Jurkat, Clone E6-1 (cell line): ENCODE measurements around the gene ADCY2.
A peak's percentile ranks its signal among the peaks of the same experiment; 100 is the strongest.

Experiments
- DNase-seq: peaks from one replicate; pipeline ENCODE4 v3.0.0-alpha.2; 2011; ENCODE audit warnings: low read depth, low spot score
- H3K4me3 ChIP-seq: 2 replicates; pipeline ENCODE4 v1.5.1; 2011; ENCODE audit warnings: mild to moderate bottlenecking, low read length, control low read depth, moderate library complexity

ADCY2 gene

GRCh38 chr5:7678030-7678429 is 282.1 kb downstream of the ADCY2 start:
- H3K4me3 ChIP-seq = no peak overlapping the region
- no peak for DNase-seq

DNA sequence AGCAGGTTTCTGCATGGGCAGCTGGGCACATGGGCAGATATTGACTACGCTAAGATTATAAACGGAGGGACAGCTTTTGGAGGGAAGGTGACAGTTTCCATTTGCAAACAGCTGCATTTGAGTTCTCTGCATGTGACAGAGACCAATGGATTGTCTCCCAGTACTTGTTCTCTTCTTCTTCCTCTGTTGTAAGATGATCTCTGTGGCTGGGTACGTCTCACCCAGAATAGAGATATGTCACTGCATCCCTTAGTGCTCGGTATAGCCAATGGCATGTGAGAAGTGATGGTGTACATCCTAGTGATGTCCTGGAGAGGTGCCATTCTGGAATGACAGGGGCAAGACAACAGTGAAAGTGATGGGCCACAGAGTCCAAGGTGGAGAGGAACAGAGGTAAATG is 283.7 kb downstream of the ADCY2 start:
- DNase-seq = no peak
- no peak overlapping the region for H3K4me3 ChIP-seq

GRCh38 chr5:7680260-7680659 is 284.3 kb downstream of the ADCY2 start:
- DNase-seq = no peak
- no peak overlapping the region for H3K4me3 ChIP-seq

DNA sequence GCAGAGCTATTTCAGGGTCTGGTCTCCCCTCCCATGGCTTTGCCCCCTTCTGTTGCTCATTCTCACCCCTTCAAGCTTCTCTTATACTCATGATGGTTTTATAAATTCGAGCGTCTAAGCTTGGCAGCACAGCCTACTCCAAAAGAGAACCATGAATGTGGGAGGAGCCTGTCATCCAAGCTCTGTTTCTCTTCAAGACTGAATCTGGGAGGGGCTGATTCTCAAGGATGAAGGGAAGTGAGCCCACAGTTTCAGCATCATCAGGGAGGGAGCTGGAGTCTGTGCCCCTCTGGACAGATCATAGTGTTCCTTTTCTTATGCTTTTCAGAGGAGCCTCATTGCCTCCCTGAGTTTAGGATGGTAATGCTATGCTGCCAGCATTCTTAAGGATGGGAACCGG is 286.4 kb downstream of the ADCY2 start:
- no peak overlapping the region for H3K4me3 ChIP-seq
- DNase-seq = no peak

- H3K4me3 ChIP-seq = no peak overlapping the region
- DNase-seq = no peak
Measured at GRCh38 chr5:7683753-7684152, 287.8 kb downstream of the ADCY2 start.

- no peak for DNase-seq
- H3K4me3 ChIP-seq = no peak overlapping the region
Measured at GRCh38 chr5:7684826-7685225, 288.9 kb downstream of the ADCY2 start.

DNA sequence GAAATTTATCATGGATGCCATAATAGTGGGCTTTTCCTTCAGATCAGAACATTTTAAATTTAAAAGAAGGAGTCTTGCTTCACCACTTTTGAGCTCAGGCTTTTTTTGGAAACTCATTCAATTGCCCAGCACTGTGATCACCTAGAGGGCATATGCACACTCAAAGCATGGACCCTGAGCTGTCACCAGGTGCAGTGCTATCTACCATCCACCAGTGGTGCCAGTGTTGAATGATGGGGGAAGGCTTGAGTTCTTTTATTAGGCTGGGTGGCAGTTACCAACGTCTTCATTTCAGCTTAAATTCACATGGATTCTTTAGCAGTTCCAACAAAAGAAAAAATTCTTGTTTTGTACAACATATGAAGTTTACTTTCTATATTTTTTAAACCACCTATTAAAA is 290.9 kb downstream of the ADCY2 start:
- peak; percentile 1 for DNase-seq
- no peak overlapping the region for H3K4me3 ChIP-seq

- H3K4me3 ChIP-seq = no peak overlapping the region
- no peak for DNase-seq
Measured at GRCh38 chr5:7690557-7690956, 294.6 kb downstream of the ADCY2 start.

GRCh38 chr5:7705261-7705660 is 309.3 kb downstream of the ADCY2 start:
- H3K4me3 ChIP-seq = no peak overlapping the region
- DNase-seq = no peak

DNA sequence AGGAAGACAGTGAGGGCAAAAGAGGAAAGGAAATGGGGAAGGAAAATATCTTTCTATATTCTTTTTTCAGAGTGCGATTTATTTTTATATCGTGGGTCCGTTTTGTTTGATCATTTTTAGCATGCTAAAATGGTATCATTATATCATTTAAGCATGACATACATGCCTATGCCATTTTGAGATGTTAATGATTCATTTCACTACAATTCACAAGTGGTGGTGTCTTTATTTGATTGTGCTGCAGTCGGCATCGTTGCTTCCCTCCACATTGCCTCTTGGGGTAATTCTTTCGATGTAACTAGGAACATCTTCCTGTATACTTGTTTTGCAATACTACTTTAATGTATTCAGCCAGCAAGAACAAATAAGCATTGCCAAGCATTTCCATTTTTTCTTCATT is 309.8 kb downstream of the ADCY2 start:
- DNase-seq = no peak
- no peak overlapping the region for H3K4me3 ChIP-seq

DNA sequence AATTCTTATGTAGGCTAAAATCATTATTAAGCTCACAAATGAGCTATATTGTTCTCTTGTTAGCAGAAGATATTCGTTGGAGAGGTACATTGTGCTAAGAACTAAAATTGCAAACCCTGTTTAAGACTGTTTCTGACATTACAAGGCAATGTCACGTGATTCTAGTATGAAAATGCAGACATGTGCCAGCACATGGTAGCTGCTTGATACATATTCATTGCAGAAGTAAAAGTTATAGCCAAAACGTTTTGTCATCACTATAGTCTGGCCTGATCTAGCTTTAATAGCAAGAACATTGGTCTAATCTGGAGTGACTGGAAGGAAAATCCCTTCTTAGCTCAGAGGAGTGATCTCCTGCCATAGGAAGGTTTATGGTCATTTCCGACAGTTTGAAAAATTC is 310.3 kb downstream of the ADCY2 start:
- DNase-seq = no peak
- no peak overlapping the region for H3K4me3 ChIP-seq

- no peak for DNase-seq
- no peak overlapping the region for H3K4me3 ChIP-seq
Measured at GRCh38 chr5:7714119-7714518, 318.2 kb downstream of the ADCY2 start.

DNA sequence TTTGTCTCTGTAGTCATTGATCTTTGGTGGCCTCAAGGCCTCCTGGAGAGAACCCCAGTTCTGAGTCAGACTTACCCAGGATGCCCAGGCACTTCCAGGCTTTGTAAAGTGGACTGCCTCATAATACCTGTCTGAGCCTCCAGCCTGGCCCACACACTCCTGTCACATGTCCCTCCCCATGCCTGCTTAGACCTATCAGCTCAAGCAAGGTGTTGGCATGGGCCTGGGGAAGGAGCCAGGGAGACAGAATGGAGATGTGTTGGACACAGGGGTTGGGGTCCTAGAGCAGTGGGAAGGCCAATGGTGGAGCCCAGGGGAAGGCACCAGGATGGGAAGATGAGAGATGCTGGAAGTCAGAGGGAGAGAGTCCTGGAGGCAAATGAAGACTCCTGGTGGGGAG is 318.8 kb downstream of the ADCY2 start:
- DNase-seq = no peak

DNA sequence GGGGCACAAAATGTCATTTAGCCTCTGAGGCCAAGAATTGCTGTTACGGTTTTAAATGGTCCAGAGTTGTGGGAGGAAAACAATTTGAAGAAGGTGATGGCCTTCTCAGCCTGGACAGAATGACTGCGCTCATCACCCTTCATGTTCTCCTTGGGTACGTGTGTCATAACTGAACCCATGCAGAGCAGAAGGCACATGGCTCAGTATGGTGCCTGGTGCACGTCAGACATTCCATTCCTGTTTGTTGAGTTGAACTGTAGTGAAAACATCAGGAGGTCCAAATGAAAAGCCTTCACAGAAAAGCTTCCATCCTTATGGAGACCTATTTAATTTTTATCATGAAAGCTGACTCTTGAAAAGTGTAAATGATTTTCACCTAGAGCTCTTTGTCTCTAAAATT is 321.8 kb downstream of the ADCY2 start:
- no peak overlapping the region for H3K4me3 ChIP-seq
- no peak for DNase-seq

More for the DNA sequence above, 318.8 kb downstream of the ADCY2 start:
- no peak overlapping the region for H3K4me3 ChIP-seq

DNA sequence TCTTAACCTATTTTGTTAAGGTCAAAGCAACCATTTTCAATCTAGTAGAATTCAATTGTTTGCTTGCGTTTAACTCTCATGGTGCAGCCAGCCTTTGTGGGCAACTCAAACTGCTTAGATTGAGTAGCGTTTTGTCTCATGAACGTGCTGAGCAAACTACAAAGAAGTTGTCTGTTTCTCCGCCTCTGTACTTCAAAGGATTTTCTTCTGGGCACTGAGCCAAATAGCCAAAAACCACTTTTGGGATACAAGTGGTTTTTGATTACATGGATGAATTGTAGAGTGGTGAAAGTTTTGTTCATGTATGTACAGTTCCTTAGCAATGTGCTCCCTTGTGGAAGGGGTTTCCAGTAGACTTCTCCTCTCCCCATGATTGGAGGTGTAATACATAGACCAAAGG is 332.1 kb downstream of the ADCY2 start:
- peak; percentile 12 for DNase-seq
- no peak overlapping the region for H3K4me3 ChIP-seq

DNA sequence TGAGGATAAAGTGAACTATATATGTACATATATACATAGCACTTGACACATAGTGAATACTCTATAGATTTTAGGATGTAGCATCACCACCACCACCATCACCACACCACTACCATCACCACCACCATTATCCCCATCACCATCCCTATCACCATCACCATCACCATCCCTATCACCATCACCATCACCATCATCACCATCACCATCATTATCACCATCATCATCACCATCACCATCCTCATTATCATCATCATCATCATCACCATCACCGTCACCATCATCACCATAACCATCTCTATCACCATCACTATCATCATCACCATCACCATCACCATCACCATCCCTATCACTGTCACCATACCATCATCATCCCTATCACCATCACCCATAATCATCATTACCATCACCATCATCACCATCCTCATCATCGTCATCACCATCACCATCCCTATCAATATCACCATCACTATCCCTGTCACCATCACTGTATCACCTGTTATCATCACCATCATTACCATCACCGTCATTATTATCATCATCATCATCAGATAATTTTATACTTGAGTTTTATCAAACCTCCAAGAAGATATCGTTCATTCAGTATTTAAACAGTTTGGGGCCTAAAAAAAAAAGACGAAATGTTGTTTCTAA is 345.6 kb downstream of the ADCY2 start:
- H3K4me3 ChIP-seq = no peak overlapping the region

GRCh38 chr5:7742241-7742656 is 346.3 kb downstream of the ADCY2 start:
- DNase-seq = no peak
- no peak overlapping the region for H3K4me3 ChIP-seq

More for the DNA sequence above, 345.6 kb downstream of the ADCY2 start:
- no peak for DNase-seq

GRCh38 chr5:7745882-7746610 is 350.1 kb downstream of the ADCY2 start:
- no peak overlapping the region for H3K4me3 ChIP-seq
- peak; percentile 41 for DNase-seq

DNA sequence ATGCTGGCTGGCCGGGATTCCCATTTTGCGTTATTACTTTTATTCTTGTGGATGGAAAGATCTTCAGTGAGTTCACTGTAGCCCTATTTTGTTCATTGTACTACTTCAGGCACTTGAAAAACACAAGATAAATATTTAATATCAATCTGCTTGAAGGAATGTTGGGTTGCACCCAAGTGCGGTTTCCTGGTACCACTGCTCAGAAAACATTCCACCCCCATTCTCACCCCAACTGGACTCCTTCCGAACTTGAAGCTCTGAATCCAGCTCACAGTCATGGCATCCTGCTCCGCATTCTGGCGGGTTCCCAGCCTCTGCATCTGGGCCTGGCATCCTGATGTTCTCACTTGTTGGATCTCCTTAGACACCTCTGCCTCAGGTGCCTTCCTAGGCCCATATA is 351.8 kb downstream of the ADCY2 start:
- no peak for DNase-seq
- no peak overlapping the region for H3K4me3 ChIP-seq

- DNase-seq = no peak
- no peak overlapping the region for H3K4me3 ChIP-seq
Measured at GRCh38 chr5:7749626-7750025, 353.7 kb downstream of the ADCY2 start.

DNA sequence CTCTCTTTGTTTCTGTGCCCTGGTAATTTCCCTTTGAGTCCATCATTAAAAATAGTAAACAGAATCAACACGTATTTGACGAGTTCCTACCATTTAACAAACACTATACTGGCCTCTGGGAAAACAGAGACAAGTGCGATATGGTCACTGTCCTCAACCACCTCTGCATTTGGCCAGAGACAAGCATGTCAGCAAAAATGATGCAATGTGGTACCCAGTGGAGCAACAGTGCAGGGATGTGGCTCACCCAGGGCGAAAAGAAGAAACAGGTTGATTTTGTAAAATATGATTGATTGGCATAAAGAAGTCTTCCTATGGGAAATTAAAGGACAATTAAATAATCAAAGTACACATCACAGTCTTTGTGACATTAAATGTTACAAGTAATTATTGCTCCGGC is 355.9 kb downstream of the ADCY2 start:
- no peak for DNase-seq

More for the DNA sequence above, 355.9 kb downstream of the ADCY2 start:
- no peak overlapping the region for H3K4me3 ChIP-seq
